ENCODE measurements around the gene PRSS37.

PRSS37 gene

DNA sequence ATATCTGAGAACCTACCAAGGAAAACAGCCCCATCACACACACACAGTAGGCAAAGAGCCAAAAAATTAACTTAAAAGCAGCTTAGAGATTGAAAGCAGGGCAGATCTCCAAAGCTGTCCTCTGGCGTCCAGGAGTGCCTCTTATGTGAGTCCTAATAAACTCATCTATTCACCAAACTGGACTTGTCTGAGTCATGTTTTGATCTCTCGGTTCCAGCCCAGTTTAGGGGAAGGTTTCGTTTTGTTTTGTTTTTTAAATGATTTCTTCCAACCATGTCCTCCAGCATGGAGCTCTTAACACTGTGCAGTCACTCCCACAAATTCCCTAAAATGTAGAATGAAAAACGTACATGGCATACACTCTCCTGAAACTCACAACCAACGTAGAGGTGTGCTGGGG, 6.7 kb upstream of the PRSS37 start:
- no peaks in the 10 kb centered on the region for H3K36me3 ChIP-seq (ENCODE audit: insufficient read depth, low read length)
- H3K4me2 ChIP-seq (ENCODE audit: low read length) = no peak overlapping the region
- no peaks in the 10 kb centered on the region for H4K20me1 ChIP-seq (ENCODE audit: insufficient read depth, low read length)
- H3F3A ChIP-seq (ENCODE audit: insufficient read depth, low read length) = no peaks in the 10 kb centered on the region
- H3K27ac ChIP-seq (ENCODE audit: low read depth, low read length, poor library complexity, severe bottlenecking) = no peak overlapping the region
- no peaks in the 10 kb centered on the region for H3K4me1 ChIP-seq (ENCODE audit: insufficient read depth, low read length, severe bottlenecking)
- no peaks in the 10 kb centered on the region for H3K9me3 ChIP-seq (ENCODE audit: low read length)
- no peak overlapping the region for H3K9ac ChIP-seq (ENCODE audit: low read length)
- H3K9me2 ChIP-seq (ENCODE audit: low read depth, low read length) = no peaks in the 10 kb centered on the region
- H3K4me3 ChIP-seq (ENCODE audit: low read depth, low read length, poor library complexity, severe bottlenecking) = no peak overlapping the region
- H3K79me2 ChIP-seq (ENCODE audit: insufficient read depth, low read length) = no peaks in the 10 kb centered on the region
- TF ChIP-seq EZH2 (IDR thresholded peaks at IDR 0.05; ENCODE audit: borderline replicate concordance, low read length) = no peak
- no peak for TF ChIP-seq CTCF (IDR thresholded peaks at IDR 0.05; ENCODE audit: low read length)
- H3K27me3 ChIP-seq (ENCODE audit: insufficient read depth, low read length) = no peaks in the 10 kb centered on the region
- no peak overlapping the region for H2AFZ ChIP-seq (ENCODE audit: low read length)

DNA sequence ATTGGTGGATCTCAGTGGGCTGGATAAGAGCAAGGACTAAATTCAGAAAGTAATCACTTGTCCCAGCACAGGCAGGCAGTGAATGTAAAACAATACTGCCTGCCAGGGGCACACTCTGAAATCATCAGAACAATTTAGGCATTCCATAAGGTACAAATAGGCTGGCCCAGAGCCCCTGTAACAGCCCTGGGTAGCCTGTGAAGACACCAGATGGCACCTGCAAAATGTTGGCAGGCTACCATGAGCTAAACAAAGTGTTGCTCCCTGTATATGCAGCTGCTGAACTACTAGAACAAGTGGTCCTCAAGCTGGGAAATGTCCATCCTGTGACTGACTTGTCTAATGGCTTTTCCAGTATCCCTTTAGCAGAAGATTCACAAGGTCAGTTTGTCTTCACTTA, 3.0 kb upstream of the PRSS37 start:
- H2AFZ ChIP-seq (ENCODE audit: low read length) = no peak overlapping the region
- no peaks in the 10 kb centered on the region for H3F3A ChIP-seq (ENCODE audit: insufficient read depth, low read length)
- H3K36me3 ChIP-seq (ENCODE audit: insufficient read depth, low read length) = no peaks in the 10 kb centered on the region
- no peaks in the 10 kb centered on the region for H3K9me3 ChIP-seq (ENCODE audit: low read length)
- no peaks in the 10 kb centered on the region for H3K27me3 ChIP-seq (ENCODE audit: insufficient read depth, low read length)
- H3K4me1 ChIP-seq (ENCODE audit: insufficient read depth, low read length, severe bottlenecking) = no peaks in the 10 kb centered on the region
- H3K79me2 ChIP-seq (ENCODE audit: insufficient read depth, low read length) = no peaks in the 10 kb centered on the region
- no peaks in the 10 kb centered on the region for H4K20me1 ChIP-seq (ENCODE audit: insufficient read depth, low read length)
- no peak overlapping the region for H3K27ac ChIP-seq (ENCODE audit: low read depth, low read length, poor library complexity, severe bottlenecking)
- no peak overlapping the region for H3K4me3 ChIP-seq (ENCODE audit: low read depth, low read length, poor library complexity, severe bottlenecking)
- H3K9me2 ChIP-seq (ENCODE audit: low read depth, low read length) = no peaks in the 10 kb centered on the region
- H3K9ac ChIP-seq (ENCODE audit: low read length) = no peak overlapping the region
- TF ChIP-seq EZH2 (IDR thresholded peaks at IDR 0.05; ENCODE audit: borderline replicate concordance, low read length) = no peak
- no peak for TF ChIP-seq CTCF (IDR thresholded peaks at IDR 0.05; ENCODE audit: low read length)
- H3K4me2 ChIP-seq (ENCODE audit: low read length) = no peak overlapping the region

- no peak overlapping the region for H2AFZ ChIP-seq (ENCODE audit: low read length)
- no peaks in the 10 kb centered on the region for H3K27me3 ChIP-seq (ENCODE audit: insufficient read depth, low read length)
- H3K4me2 ChIP-seq (ENCODE audit: low read length) = no peak overlapping the region
- H3K4me1 ChIP-seq (ENCODE audit: insufficient read depth, low read length, severe bottlenecking) = no peaks in the 10 kb centered on the region
- no peaks in the 10 kb centered on the region for H3K9me3 ChIP-seq (ENCODE audit: low read length)
- H3F3A ChIP-seq (ENCODE audit: insufficient read depth, low read length) = no peaks in the 10 kb centered on the region
- TF ChIP-seq EZH2 (IDR thresholded peaks at IDR 0.05; ENCODE audit: borderline replicate concordance, low read length) (no peak), CTCF (IDR thresholded peaks at IDR 0.05; ENCODE audit: low read length) (no peak)
- H3K9ac ChIP-seq (ENCODE audit: low read length) = no peak overlapping the region
- H3K9me2 ChIP-seq (ENCODE audit: low read depth, low read length) = no peaks in the 10 kb centered on the region
- no peaks in the 10 kb centered on the region for H3K36me3 ChIP-seq (ENCODE audit: insufficient read depth, low read length)
- H4K20me1 ChIP-seq (ENCODE audit: insufficient read depth, low read length) = no peaks in the 10 kb centered on the region
- H3K4me3 ChIP-seq (ENCODE audit: low read depth, low read length, poor library complexity, severe bottlenecking) = no peak overlapping the region
- no peak overlapping the region for H3K27ac ChIP-seq (ENCODE audit: low read depth, low read length, poor library complexity, severe bottlenecking)
- no peaks in the 10 kb centered on the region for H3K79me2 ChIP-seq (ENCODE audit: insufficient read depth, low read length)
These were observed 1.6 kb upstream of the PRSS37 start for GRCh38 chr7:141842904-141843303.

Measured in OCI-LY1 (cell line).